SK-N-SH (cell line): ENCODE data around the gene PHF12. TPM values are rescaled to one million over a fixed set of nuclear protein-coding genes. Genes with fewer than 3 reads are reported as not detected.

Experiments
- CTCF ChIA-PET: fragments of 300-600, 350-600 bp; formaldehyde crosslinking; extraction: SDS; loops from one replicate; lab custom pipeline; 2021; lab: Yijun Ruan, JAX
- POLR2A ChIA-PET: fragments of 350-600 bp; sonication (Branson Sonifier 250); formaldehyde crosslinking; extraction: SDS; loops from one replicate; lab custom pipeline; 2020; ENCODE audit warnings: antibody characterized with exemption, inconsistent platforms; lab: Yijun Ruan, JAX
- DNase-seq: peaks from one replicate; pipeline ENCODE4 v3.0.0; 2012
- H2AFZ ChIP-seq: fragments of 200-600 bp; sonication (generic); 2 replicates; pipeline ENCODE4 v1.8.1; 2016; ENCODE audit warnings: antibody characterized with exemption, mild to moderate bottlenecking, low read depth
- H3F3A ChIP-seq: fragments of 200-600 bp; sonication (generic); replicated peaks from 2 replicates; pipeline ENCODE3; 2016; ENCODE audit warnings: antibody characterized with exemption, mild to moderate bottlenecking; ENCODE audit not compliant: insufficient read depth
- H3K27ac ChIP-seq, 2 experiments: fragments of 200-500 bp in 1 of 2; fragments of 200-600 bp in 1 of 2; sonication (Bioruptor generic) in 1 of 2; sonication (generic), shearing (Covaris generic) in 1 of 2; 2 replicates each; pipeline versions ENCODE4 v1.5.1 to v1.6.1; 2014 to 2016; ENCODE audit warnings: low read depth in 2 of 2, inconsistent platforms in 1 of 2, low read length in 1 of 2, mild to moderate bottlenecking in 1 of 2, mixed read lengths in 1 of 2
- H3K27me3 ChIP-seq: fragments of 200-600 bp; sonication (generic), shearing (Covaris generic); 2 replicates; pipeline ENCODE4 v1.6.1; 2016; ENCODE audit warnings: mixed run types; ENCODE audit not compliant: insufficient read depth
- H3K36me3 ChIP-seq, 2 experiments: fragments of 200-500 bp in 1 of 2; fragments of 200-600 bp in 1 of 2; sonication (Bioruptor generic) in 1 of 2; sonication (generic) in 1 of 2; replicated peaks in 1 of 2; 2 replicates each; pipeline versions ENCODE3 to v1.5.1; 2014 to 2016; ENCODE audit warnings: low read length in 1 of 2, mild to moderate bottlenecking in 1 of 2; ENCODE audit not compliant: insufficient read depth in 2 of 2, control insufficient read depth in 1 of 2
- H3K4me1 ChIP-seq, 2 experiments: fragments of 200-500 bp in 1 of 2; fragments of 200-600 bp in 1 of 2; sonication (Bioruptor generic) in 1 of 2; sonication (generic), shearing (Covaris generic) in 1 of 2; 2 replicates each; pipeline versions ENCODE4 v1.5.1 to v1.6.1; 2014 to 2016; ENCODE audit warnings: low read depth in 1 of 2, low read length in 1 of 2, mixed run types in 1 of 2; ENCODE audit not compliant: insufficient read depth in 2 of 2, control insufficient read depth in 1 of 2
- H3K4me2 ChIP-seq: fragments of 200-600 bp; sonication (generic), shearing (Covaris generic); 2 replicates; pipeline ENCODE4 v1.6.1; 2017; ENCODE audit warnings: mixed run types
- H3K4me3 ChIP-seq, 2 experiments: fragments of 200-500 bp in 1 of 2; fragments of 200-600 bp in 1 of 2; sonication (Bioruptor generic) in 1 of 2; sonication (generic), shearing (Covaris generic) in 1 of 2; 2 replicates each; pipeline versions ENCODE4 v1.5.1 to v1.8.1; 2014 to 2016; ENCODE audit warnings: low read depth in 2 of 2, inconsistent platforms in 1 of 2, low read length in 1 of 2, mild to moderate bottlenecking in 1 of 2, mixed read lengths in 1 of 2, moderate library complexity in 1 of 2
- H3K79me2 ChIP-seq: fragments of 200-600 bp; sonication (generic); 2 replicates; pipeline ENCODE4 v1.8.1; 2017; ENCODE audit warnings: mild to moderate bottlenecking; ENCODE audit not compliant: insufficient read depth
- H3K9ac ChIP-seq: fragments of 200-600 bp; sonication (generic); 2 replicates; pipeline ENCODE4 v1.6.1; 2017; ENCODE audit warnings: mixed run types
- H3K9me2 ChIP-seq: fragments of 200-600 bp; sonication (generic); 2 replicates; pipeline ENCODE4 v1.6.1; 2017; ENCODE audit warnings: mixed run types
- H3K9me3 ChIP-seq: fragments of 200-600 bp; sonication (generic); 2 replicates; pipeline ENCODE4 v1.6.1; 2017; ENCODE audit warnings: mixed run types, mild to moderate bottlenecking, moderate library complexity
- H4K20me1 ChIP-seq: fragments of 200-600 bp; sonication (generic); 2 replicates; pipeline ENCODE4 v1.6.1; 2017; ENCODE audit warnings: mild to moderate bottlenecking, mixed run types; ENCODE audit not compliant: insufficient read depth
- CHD2 ChIP-seq: fragments of 150-350 bp; IDR thresholded peaks from 2 replicates; pipeline ENCODE4 v1.6.1; 2018; ENCODE audit warnings: low read length; ENCODE audit not compliant: partially characterized antibody
- ELF1 ChIP-seq: IDR thresholded peaks from 2 replicates; pipeline ENCODE4 v1.4.0; 2012
- EZH2phosphoT487 ChIP-seq: fragments of 200-600 bp; sonication (generic); IDR thresholded peaks from 2 replicates; pipeline ENCODE4 v1.6.1; 2017; ENCODE audit warnings: low read depth, mixed run types, mild to moderate bottlenecking, antibody characterized with exemption, moderate library complexity, borderline replicate concordance
- GATA2 ChIP-seq: sonication (generic); formaldehyde crosslinking; IDR thresholded peaks from 2 replicates; pipeline ENCODE4 v1.5.0; 2020; ENCODE audit warnings: mild to moderate bottlenecking, missing genetic modification reagents
- MAX ChIP-seq: IDR thresholded peaks from 2 replicates; pipeline ENCODE4 v1.4.0; 2012; ENCODE audit warnings: low read depth
- NFIC ChIP-seq: IDR thresholded peaks from 2 replicates; pipeline ENCODE4 v1.4.0; 2012; ENCODE audit warnings: borderline replicate concordance
- PBX3 ChIP-seq: IDR thresholded peaks from 2 replicates; pipeline ENCODE4; 2012
- POLR2AphosphoS5 ChIP-seq: IDR thresholded peaks from 2 replicates; pipeline ENCODE4 v1.6.1; 2012; ENCODE audit warnings: low read depth, low read length
- RXRA ChIP-seq: IDR thresholded peaks from 2 replicates; pipeline ENCODE4 v1.4.0; 2012; ENCODE audit warnings: low read depth, mild to moderate bottlenecking, borderline replicate concordance
- SMC3 ChIP-seq: IDR thresholded peaks from 2 replicates; pipeline ENCODE4 v1.6.1; 2012; ENCODE audit warnings: low read depth, low read length, improper control_type of control experiment
- TAF1 ChIP-seq: IDR thresholded peaks from 2 replicates; pipeline ENCODE4 v1.6.1; 2012; ENCODE audit warnings: low read depth, mild to moderate bottlenecking, low read length, moderate library complexity, borderline replicate concordance
- TCF12 ChIP-seq: IDR thresholded peaks from 2 replicates; pipeline ENCODE4 v1.4.0; 2012
- TEAD4 ChIP-seq: IDR thresholded peaks from 2 replicates; pipeline ENCODE4 v1.4.0; 2012; ENCODE audit warnings: mild to moderate bottlenecking, borderline replicate concordance; ENCODE audit not compliant: insufficient read depth
- USF2 ChIP-seq: fragments of 150-350 bp; IDR thresholded peaks from 2 replicates; pipeline ENCODE4 v1.6.1; 2017; ENCODE audit warnings: antibody characterized with exemption, low read length, low read depth, borderline replicate concordance
- YY1 ChIP-seq: IDR thresholded peaks from 2 replicates; pipeline ENCODE4 v1.4.0; 2012; ENCODE audit warnings: low read depth, mild to moderate bottlenecking
- WGBS: methylation state at CpG from one replicate; pipeline ENCODE4 v1.1.6; 2017; ENCODE audit warnings: low lambda C conversion rate; 5-methylcytosine and 5-hydroxymethylcytosine counted together
- polyA plus RNA-seq, 3 experiments: library from polyadenylated mRNA; depleted of rRNA; stranded (reverse); fragments of >200 nt; gene quantifications; 2 replicates each; pipeline ENCODE4 v1.2.3, GENCODE V29; 2012
- TF ChIP-seq, protein P1 (sequence below): fragments of 200-600 bp; sonication (generic); IDR thresholded peaks from 2 replicates; pipeline ENCODE4 v1.6.1; 2017; ENCODE audit warnings: antibody characterized with exemption, mild to moderate bottlenecking, moderate library complexity
- TF ChIP-seq, protein P2 (sequence below): IDR thresholded peaks from 2 replicates; pipeline ENCODE4 v1.4.0; 2012; ENCODE audit warnings: low read depth, borderline replicate concordance

The PHF12 gene
- polyA plus RNA-seq, 1 of the 3 experiments (the other 2 are of a cell fraction), result 24.0 TPM

DNA sequence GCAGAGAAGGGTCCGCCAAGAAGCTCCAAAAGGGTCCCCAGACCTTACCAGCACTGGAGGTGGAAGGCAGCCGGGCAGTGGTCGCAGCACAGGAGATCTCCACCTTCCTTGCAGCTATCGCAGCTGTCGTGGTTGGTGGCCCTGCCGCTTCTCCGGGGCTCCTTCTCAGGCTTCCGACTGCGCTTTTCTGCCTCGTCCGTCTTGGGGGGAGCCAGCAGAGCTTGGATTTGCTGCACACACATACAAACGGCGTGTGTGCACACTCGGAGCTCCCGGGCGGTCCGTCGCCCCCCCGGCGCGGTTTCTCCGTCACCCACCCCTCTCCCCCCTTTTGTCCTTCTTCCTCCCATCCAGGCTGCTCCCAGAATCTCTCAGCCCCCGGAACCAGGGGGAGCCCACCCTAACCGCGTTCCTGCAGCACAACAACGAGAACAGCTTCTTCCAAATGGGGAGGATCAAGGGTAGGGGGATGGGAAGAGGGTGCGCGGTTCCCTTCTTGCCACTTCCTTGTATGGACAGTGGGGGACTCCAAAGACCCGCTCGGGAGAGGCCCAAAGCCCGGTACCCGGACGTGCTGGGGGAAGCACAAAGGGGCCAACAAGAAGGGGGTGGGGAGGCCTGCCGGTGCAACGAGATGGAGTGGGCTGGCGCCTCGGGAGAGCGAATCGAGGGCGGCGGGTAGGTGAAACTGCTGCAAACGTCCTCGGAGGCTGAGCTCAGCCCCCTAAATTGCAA is 1.1 kb downstream of the PHF12 start:
- peak overlapping the region; percentile 88 to 99 for H3K27ac ChIP-seq
- CTCF ChIA-PET, result interaction anchor here (0.7 to 3.3 kb wide), 12 partner anchors 12 to 271 kb away, joined by 3 to 20 read pairs (median 4); partner anchors contain the start of gene TLCD1
- peak overlapping the region; percentile 90 for H3K9ac ChIP-seq
- peaks cover 4 to 8% of the 10 kb centered on the region in 2 experiments for H3K36me3 ChIP-seq
- peak overlapping the region; percentile 87 for H3K4me2 ChIP-seq
- POLR2A ChIA-PET, result interaction anchor here (1.1 to 1.7 kb wide), 3 partner anchors 47 to 239 kb away, joined by 3 to 5 read pairs (median 4); partner anchors contain the start of genes PROCA1 and RPL23A
- H3K4me1 ChIP-seq, result peaks cover 24 to 28% of the 10 kb centered on the region in 2 experiments
- H3K27me3 ChIP-seq, result no peaks in the 10 kb centered on the region
- H3K9me3 ChIP-seq, result no peaks in the 10 kb centered on the region
- DNase-seq, result peak; percentile 59
- peaks cover 54% of the 10 kb centered on the region for H3K79me2 ChIP-seq
- H2AFZ ChIP-seq, result no peak overlapping the region
- H3K9me2 ChIP-seq, result no peaks in the 10 kb centered on the region
- TF ChIP-seq MAX (0 out of 2 replicates have a peak, but pooled peaks have one; percentile 6), CHD2 (peak; percentile 48), TCF12 (no peak), ELF1 (peak; percentile 42; the same call in 1 of the 2 replicates)
- peaks cover 8% of the 10 kb centered on the region for H4K20me1 ChIP-seq
- WGBS, result under 1% methylated on average over 30 of the region's 43 CpGs
- H3F3A ChIP-seq, result peaks cover 44% of the 10 kb centered on the region
- peak overlapping the region; percentile 83 to 93 for H3K4me3 ChIP-seq

GRCh38 chr17:28949185-28950016 is 1.9 kb downstream of the PHF12 start:
- peak overlapping the region; percentile 87 for H3K4me2 ChIP-seq
- H3K9me2 ChIP-seq, result no peaks in the 10 kb centered on the region
- peak; percentile 63 for DNase-seq
- peak overlapping the region; percentile 88 to 99 for H3K27ac ChIP-seq
- H3K9me3 ChIP-seq, result no peaks in the 10 kb centered on the region
- H2AFZ ChIP-seq, result peak overlapping the region; percentile 25; the same call in 1 of the 2 replicates
- H3K27me3 ChIP-seq, result no peaks in the 10 kb centered on the region
- H3K79me2 ChIP-seq, result peaks cover 62% of the 10 kb centered on the region
- peak overlapping the region; percentile 90 for H3K9ac ChIP-seq
- POLR2A ChIA-PET, result interaction anchor here (0.7 to 1.7 kb wide), 5 partner anchors 20 to 288 kb away, joined by 3 to 5 read pairs (median 3); partner anchors contain the start of genes RPL23A, SDF2 and SUPT6H
- H4K20me1 ChIP-seq, result peaks cover 13% of the 10 kb centered on the region
- CTCF ChIA-PET, result interaction anchor here (0.6 to 3.3 kb wide), 18 partner anchors 12 to 271 kb away, joined by 3 to 20 read pairs (median 4); partner anchors contain the start of genes FLOT2 and TLCD1
- H3K4me3 ChIP-seq, result peak overlapping the region; percentile 83 to 93
- H3K36me3 ChIP-seq, result peaks cover 4 to 9% of the 10 kb centered on the region in 2 experiments
- peaks cover 52% of the 10 kb centered on the region for H3F3A ChIP-seq
- H3K4me1 ChIP-seq, result peaks cover 24 to 28% of the 10 kb centered on the region in 2 experiments
- 1% methylated on average over 35 of the region's 61 CpGs for WGBS
- TF ChIP-seq USF2 (no peak), YY1 (peak; percentile 85), TEAD4 (0 out of 2 replicates have a peak, but pooled peaks have one; percentile 25), POLR2AphosphoS5 (no peak), EZH2phosphoT487 (no peak), RXRA (no peak), GATA2 (CRISPR knock-in tag) (no peak), NFIC (no peak), PBX3 (0 out of 2 replicates have a peak, but pooled peaks have one; percentile 2), SMC3 (no peak), TAF1 (peak; percentile 23; the same call in 1 of the 2 replicates)
- TF ChIP-seq, protein P1, sequence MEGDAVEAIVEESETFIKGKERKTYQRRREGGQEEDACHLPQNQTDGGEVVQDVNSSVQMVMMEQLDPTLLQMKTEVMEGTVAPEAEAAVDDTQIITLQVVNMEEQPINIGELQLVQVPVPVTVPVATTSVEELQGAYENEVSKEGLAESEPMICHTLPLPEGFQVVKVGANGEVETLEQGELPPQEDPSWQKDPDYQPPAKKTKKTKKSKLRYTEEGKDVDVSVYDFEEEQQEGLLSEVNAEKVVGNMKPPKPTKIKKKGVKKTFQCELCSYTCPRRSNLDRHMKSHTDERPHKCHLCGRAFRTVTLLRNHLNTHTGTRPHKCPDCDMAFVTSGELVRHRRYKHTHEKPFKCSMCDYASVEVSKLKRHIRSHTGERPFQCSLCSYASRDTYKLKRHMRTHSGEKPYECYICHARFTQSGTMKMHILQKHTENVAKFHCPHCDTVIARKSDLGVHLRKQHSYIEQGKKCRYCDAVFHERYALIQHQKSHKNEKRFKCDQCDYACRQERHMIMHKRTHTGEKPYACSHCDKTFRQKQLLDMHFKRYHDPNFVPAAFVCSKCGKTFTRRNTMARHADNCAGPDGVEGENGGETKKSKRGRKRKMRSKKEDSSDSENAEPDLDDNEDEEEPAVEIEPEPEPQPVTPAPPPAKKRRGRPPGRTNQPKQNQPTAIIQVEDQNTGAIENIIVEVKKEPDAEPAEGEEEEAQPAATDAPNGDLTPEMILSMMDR, result no peak
- TF ChIP-seq, protein P2, sequence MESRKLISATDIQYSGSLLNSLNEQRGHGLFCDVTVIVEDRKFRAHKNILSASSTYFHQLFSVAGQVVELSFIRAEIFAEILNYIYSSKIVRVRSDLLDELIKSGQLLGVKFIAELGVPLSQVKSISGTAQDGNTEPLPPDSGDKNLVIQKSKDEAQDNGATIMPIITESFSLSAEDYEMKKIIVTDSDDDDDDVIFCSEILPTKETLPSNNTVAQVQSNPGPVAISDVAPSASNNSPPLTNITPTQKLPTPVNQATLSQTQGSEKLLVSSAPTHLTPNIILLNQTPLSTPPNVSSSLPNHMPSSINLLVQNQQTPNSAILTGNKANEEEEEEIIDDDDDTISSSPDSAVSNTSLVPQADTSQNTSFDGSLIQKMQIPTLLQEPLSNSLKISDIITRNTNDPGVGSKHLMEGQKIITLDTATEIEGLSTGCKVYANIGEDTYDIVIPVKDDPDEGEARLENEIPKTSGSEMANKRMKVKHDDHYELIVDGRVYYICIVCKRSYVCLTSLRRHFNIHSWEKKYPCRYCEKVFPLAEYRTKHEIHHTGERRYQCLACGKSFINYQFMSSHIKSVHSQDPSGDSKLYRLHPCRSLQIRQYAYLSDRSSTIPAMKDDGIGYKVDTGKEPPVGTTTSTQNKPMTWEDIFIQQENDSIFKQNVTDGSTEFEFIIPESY, result no peak
